Testis (tissue), 2 donors: ENCODE data around the gene ASXL1.

Experiments
- POLR2A ChIP-seq: fragments of 450-650 bp; IDR thresholded peaks from one replicate; pipeline ENCODE4 v1.6.1; 2017; ENCODE audit warnings: antibody characterized with exemption, mild to moderate bottlenecking, moderate library complexity
- TF ChIP-seq, protein P1 (sequence below), 3 experiments: fragments of 450-650 bp in 2 of 3; fragments of 200-600 bp in 1 of 3; sonication (generic) in 1 of 3; IDR thresholded peaks; one replicate each; pipeline ENCODE4 v1.5.1; 2016 to 2019; ENCODE audit warnings: antibody characterized with exemption in 3 of 3, mild to moderate bottlenecking in 2 of 3, moderate library complexity in 1 of 3

DNA sequence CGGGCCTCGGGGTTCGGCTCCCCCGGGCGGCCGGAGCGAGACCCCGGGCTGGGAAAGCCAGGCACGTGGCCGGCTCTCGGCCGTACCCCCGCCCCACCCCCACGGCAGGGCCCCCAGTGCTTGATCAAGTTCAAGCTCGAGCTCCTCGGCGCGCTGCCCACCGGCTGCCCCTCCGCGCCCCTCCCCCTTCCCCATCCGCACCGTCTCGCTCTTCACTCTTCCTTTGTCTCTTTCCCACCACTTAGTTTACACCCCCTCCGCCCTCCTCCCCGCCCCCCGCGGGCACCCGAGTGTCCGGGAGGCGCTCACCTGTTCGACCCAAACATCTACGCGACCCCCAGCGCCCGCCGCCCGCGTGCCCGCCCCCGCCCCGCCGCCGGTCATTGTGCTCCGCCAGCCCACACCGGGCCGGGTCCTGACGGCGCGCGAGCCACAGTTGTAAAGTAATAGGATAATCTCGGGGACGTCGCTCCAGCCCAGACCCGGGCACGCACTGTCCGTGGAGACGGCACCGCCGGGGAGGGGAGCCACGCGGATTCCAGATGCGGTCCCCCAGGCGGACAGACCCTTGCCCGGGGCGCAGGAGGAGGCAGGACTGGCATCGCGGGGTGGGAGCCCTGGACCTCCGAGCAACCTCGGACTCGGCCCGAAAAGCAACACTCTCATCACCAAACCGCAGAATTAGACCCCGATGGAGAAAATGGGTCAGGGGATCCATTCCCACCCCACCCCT lies 126.3 kb downstream of the ASXL1 start:
- TF ChIP-seq, protein P1, sequence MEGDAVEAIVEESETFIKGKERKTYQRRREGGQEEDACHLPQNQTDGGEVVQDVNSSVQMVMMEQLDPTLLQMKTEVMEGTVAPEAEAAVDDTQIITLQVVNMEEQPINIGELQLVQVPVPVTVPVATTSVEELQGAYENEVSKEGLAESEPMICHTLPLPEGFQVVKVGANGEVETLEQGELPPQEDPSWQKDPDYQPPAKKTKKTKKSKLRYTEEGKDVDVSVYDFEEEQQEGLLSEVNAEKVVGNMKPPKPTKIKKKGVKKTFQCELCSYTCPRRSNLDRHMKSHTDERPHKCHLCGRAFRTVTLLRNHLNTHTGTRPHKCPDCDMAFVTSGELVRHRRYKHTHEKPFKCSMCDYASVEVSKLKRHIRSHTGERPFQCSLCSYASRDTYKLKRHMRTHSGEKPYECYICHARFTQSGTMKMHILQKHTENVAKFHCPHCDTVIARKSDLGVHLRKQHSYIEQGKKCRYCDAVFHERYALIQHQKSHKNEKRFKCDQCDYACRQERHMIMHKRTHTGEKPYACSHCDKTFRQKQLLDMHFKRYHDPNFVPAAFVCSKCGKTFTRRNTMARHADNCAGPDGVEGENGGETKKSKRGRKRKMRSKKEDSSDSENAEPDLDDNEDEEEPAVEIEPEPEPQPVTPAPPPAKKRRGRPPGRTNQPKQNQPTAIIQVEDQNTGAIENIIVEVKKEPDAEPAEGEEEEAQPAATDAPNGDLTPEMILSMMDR (IDR thresholded peaks at IDR 0.05): no peak
- no peak for TF ChIP-seq POLR2A
